ENCODE measurements around the gene RAD23A.

GRCh38 chr19:12953799-12954611, 8.3 kb downstream of the RAD23A start:
- TF ChIP-seq, protein P1, sequence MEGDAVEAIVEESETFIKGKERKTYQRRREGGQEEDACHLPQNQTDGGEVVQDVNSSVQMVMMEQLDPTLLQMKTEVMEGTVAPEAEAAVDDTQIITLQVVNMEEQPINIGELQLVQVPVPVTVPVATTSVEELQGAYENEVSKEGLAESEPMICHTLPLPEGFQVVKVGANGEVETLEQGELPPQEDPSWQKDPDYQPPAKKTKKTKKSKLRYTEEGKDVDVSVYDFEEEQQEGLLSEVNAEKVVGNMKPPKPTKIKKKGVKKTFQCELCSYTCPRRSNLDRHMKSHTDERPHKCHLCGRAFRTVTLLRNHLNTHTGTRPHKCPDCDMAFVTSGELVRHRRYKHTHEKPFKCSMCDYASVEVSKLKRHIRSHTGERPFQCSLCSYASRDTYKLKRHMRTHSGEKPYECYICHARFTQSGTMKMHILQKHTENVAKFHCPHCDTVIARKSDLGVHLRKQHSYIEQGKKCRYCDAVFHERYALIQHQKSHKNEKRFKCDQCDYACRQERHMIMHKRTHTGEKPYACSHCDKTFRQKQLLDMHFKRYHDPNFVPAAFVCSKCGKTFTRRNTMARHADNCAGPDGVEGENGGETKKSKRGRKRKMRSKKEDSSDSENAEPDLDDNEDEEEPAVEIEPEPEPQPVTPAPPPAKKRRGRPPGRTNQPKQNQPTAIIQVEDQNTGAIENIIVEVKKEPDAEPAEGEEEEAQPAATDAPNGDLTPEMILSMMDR (IDR thresholded peaks at IDR 0.05) = no peak
- TF ChIP-seq POLR2AphosphoS5 (IDR thresholded peaks at IDR 0.05) (no peak), EP300 (IDR thresholded peaks at IDR 0.05) (no peak), POLR2A (IDR thresholded peaks at IDR 0.05) (no peak)
